Neutrophil (primary cell): ENCODE measurements around the gene CHST12.
A peak's percentile ranks its signal among the peaks of the same experiment; 100 is the strongest.
"Not testable (repeated sequence)": the region's sequence is repeated elsewhere in the genome, so short reads cannot be mapped to it uniquely, and the experiment has no call there.

Source experiments
- H3K27ac ChIP-seq: fragments of 200-600 bp; sonication (generic); 2 replicates; pipeline ENCODE4 v1.5.1; 2016; ENCODE audit warnings: mild to moderate bottlenecking, moderate library complexity
- H3K27me3 ChIP-seq: fragments of 200-600 bp; sonication (generic); 2 replicates; pipeline ENCODE4 v1.6.0; 2016; ENCODE audit warnings: mild to moderate bottlenecking
- H3K36me3 ChIP-seq: fragments of 200-600 bp; sonication (generic); 2 replicates; pipeline ENCODE4 v1.5.1; 2017
- H3K4me1 ChIP-seq, 2 experiments: fragments of 200-600 bp in 1 of 2; sonication (generic) in 1 of 2; 1 replicate in 1 of 2; 2 replicates in 1 of 2; pipeline versions ENCODE4 v1.5.1 to v1.6.1; 2013 to 2016; ENCODE audit warnings: low read depth in 1 of 2, low read length in 1 of 2, mild to moderate bottlenecking in 1 of 2, moderate library complexity in 1 of 2; ENCODE audit not compliant: control insufficient read depth in 1 of 2, insufficient read depth in 1 of 2
- H3K4me3 ChIP-seq, 2 experiments: fragments of 200-600 bp in 1 of 2; sonication (generic) in 1 of 2; 1 replicate in 1 of 2; 2 replicates in 1 of 2; pipeline ENCODE4 v1.5.1; 2013 to 2016; ENCODE audit warnings: low read depth in 1 of 2, low read length in 1 of 2, mild to moderate bottlenecking in 1 of 2, moderate library complexity in 1 of 2
- H3K9me3 ChIP-seq: fragments of 200-600 bp; sonication (generic); 2 replicates; pipeline ENCODE4 v1.5.1; 2016
- CTCF ChIP-seq: fragments of 200-600 bp; sonication (generic); IDR thresholded peaks from 2 replicates; pipeline ENCODE4 v1.5.1; 2016; ENCODE audit warnings: antibody characterized with exemption

Gene CHST12

GRCh38 chr7:2446676-2447075, 43.3 kb downstream of the CHST12 start:
- peaks cover 4 to 7% of the 10 kb centered on the region in 2 experiments for H3K4me1 ChIP-seq
- no peaks in the 10 kb centered on the region for H3K9me3 ChIP-seq
- no peak for TF ChIP-seq CTCF
- peaks cover 3% of the 10 kb centered on the region for H3K27me3 ChIP-seq
- H3K4me3 ChIP-seq, result no peak overlapping the region
- H3K36me3 ChIP-seq, result peaks cover 14% of the 10 kb centered on the region
- no peak overlapping the region for H3K27ac ChIP-seq

GRCh38 chr7:2450198-2451107, 47.0 kb downstream of the CHST12 start:
- H3K4me3 ChIP-seq, result no peak overlapping the region
- peaks cover 6% of the 10 kb centered on the region for H3K36me3 ChIP-seq
- peaks cover 9 to 12% of the 10 kb centered on the region in 2 experiments for H3K4me1 ChIP-seq
- H3K27me3 ChIP-seq, result peaks cover 3% of the 10 kb centered on the region
- no peak overlapping the region for H3K27ac ChIP-seq
- H3K9me3 ChIP-seq, result no peaks in the 10 kb centered on the region
- TF ChIP-seq CTCF, result no peak

GRCh38 chr7:2451171-2452073, 48.0 kb downstream of the CHST12 start:
- Histone ChIP-seq H3K4me3 (peak overlapping the region; percentile 44 to 67), H3K4me1 (peaks cover 9 to 12% of the 10 kb centered on the region in 2 experiments), H3K9me3 (no peaks in the 10 kb centered on the region), H3K27ac (no peak overlapping the region), H3K36me3 (peaks cover 6% of the 10 kb centered on the region), H3K27me3 (peaks cover 3% of the 10 kb centered on the region)
- peak; percentile 80 for TF ChIP-seq CTCF

- Histone ChIP-seq H3K4me1 (peaks cover 9 to 12% of the 10 kb centered on the region in 2 experiments), H3K27ac (no peak overlapping the region), H3K36me3 (peaks cover 1% of the 10 kb centered on the region), H3K27me3 (peaks cover 3% of the 10 kb centered on the region), H3K9me3 (no peaks in the 10 kb centered on the region), H3K4me3 (peak overlapping the region; percentile 44 to 67)
- TF ChIP-seq CTCF, result no peak
Observed at GRCh38 chr7:2452074-2452507, 48.7 kb downstream of the CHST12 start.

- no peak for TF ChIP-seq CTCF
- peaks cover 3% of the 10 kb centered on the region for H3K27me3 ChIP-seq
- H3K4me3 ChIP-seq, result no peak overlapping the region
Observed at GRCh38 chr7:2452643-2453270, 49.3 kb downstream of the CHST12 start.

GRCh38 chr7:2453849-2454248, 50.4 kb downstream of the CHST12 start:
- H3K27me3 ChIP-seq, H3K4me3 ChIP-seq, H3K27ac ChIP-seq, H3K9me3 ChIP-seq, H3K36me3 ChIP-seq: not testable (repeated sequence)
- H3K4me1 ChIP-seq, result peaks cover 9 to 12% of the 10 kb centered on the region in 2 experiments

More at GRCh38 chr7:2452643-2453270, 49.3 kb downstream of the CHST12 start:
- H3K9me3 ChIP-seq, result no peaks in the 10 kb centered on the region
- H3K27ac ChIP-seq, result no peak overlapping the region
- no peaks in the 10 kb centered on the region for H3K36me3 ChIP-seq
- H3K4me1 ChIP-seq, result peaks cover 9 to 12% of the 10 kb centered on the region in 2 experiments
